ENCODE measurements around the gene REEP3. TPM values are rescaled to one million over a fixed set of nuclear protein-coding genes. Genes with fewer than 3 reads are reported as not detected.
A peak's percentile ranks its signal among the peaks of the same experiment; 100 is the strongest.

REEP3 gene
- total RNA-seq, 1 donor from 2014 or later = 33.1 TPM

DNA sequence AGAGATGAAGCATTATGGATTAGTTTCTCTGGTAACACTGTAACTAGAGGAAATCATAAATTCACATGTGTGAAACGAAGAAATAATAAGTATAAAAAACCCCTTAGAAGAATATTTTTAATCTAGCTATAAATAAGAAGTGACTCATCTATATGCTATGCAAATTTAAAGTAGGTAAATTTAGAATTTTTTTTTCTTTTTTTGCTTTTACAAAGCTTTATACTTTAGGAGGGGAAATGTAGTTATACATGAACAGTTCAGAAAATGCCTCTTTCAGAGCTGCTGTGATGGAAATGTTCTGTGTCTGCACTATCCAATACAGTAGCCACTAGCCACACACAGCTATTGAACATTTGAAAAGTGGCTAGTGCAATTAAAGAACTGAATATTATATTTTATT is 87.3 kb downstream of the REEP3 start:
- no peaks in the 10 kb centered on the region for H3K9me3 Mint-ChIP-seq
- H3K27ac Mint-ChIP-seq = no peak overlapping the region
- no peak overlapping the region for H3K4me3 Mint-ChIP-seq
- no peaks in the 10 kb centered on the region for H3K4me1 Mint-ChIP-seq
- H3K27me3 Mint-ChIP-seq (ENCODE audit: low read depth) = no peaks in the 10 kb centered on the region
- TF ChIP-seq, protein P1, sequence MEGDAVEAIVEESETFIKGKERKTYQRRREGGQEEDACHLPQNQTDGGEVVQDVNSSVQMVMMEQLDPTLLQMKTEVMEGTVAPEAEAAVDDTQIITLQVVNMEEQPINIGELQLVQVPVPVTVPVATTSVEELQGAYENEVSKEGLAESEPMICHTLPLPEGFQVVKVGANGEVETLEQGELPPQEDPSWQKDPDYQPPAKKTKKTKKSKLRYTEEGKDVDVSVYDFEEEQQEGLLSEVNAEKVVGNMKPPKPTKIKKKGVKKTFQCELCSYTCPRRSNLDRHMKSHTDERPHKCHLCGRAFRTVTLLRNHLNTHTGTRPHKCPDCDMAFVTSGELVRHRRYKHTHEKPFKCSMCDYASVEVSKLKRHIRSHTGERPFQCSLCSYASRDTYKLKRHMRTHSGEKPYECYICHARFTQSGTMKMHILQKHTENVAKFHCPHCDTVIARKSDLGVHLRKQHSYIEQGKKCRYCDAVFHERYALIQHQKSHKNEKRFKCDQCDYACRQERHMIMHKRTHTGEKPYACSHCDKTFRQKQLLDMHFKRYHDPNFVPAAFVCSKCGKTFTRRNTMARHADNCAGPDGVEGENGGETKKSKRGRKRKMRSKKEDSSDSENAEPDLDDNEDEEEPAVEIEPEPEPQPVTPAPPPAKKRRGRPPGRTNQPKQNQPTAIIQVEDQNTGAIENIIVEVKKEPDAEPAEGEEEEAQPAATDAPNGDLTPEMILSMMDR (IDR thresholded peaks at IDR 0.05; ENCODE audit: unreplicated experiment) = no peak
- DNase-seq (ENCODE audit: low spot score in 2 of 2, unreplicated experiment in 2 of 2) = no peak
- peaks cover 6% of the 10 kb centered on the region for H3K36me3 Mint-ChIP-seq

DNA sequence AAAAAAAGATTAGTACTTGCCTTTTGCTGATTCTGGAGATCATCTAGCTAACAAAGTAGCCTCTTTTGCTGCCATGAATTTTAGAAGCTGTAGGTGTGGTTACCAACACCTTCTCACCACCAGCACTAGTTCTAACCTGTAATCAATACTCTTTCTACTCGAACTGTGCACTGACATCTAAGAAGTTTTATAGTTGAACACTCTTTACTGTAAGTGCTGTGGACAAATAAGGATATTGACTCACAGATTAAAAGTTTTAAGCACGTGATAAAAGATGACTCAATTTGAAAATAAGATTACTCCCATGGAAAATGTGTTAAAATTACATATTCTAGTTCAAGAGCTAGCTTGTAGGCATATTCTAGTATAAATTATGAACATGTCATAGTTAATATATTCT is 89.9 kb downstream of the REEP3 start:
- H3K36me3 Mint-ChIP-seq = peaks cover 9% of the 10 kb centered on the region
- no peak for DNase-seq (ENCODE audit: low spot score in 2 of 2, unreplicated experiment in 2 of 2)
- H3K27me3 Mint-ChIP-seq (ENCODE audit: low read depth) = no peaks in the 10 kb centered on the region
- H3K4me1 Mint-ChIP-seq = peaks cover 8% of the 10 kb centered on the region
- no peak overlapping the region for H3K4me3 Mint-ChIP-seq
- no peak overlapping the region for H3K27ac Mint-ChIP-seq
- H3K9me3 Mint-ChIP-seq = no peaks in the 10 kb centered on the region
- TF ChIP-seq, protein P1 (IDR thresholded peaks at IDR 0.05; ENCODE audit: unreplicated experiment) = no peak

DNA sequence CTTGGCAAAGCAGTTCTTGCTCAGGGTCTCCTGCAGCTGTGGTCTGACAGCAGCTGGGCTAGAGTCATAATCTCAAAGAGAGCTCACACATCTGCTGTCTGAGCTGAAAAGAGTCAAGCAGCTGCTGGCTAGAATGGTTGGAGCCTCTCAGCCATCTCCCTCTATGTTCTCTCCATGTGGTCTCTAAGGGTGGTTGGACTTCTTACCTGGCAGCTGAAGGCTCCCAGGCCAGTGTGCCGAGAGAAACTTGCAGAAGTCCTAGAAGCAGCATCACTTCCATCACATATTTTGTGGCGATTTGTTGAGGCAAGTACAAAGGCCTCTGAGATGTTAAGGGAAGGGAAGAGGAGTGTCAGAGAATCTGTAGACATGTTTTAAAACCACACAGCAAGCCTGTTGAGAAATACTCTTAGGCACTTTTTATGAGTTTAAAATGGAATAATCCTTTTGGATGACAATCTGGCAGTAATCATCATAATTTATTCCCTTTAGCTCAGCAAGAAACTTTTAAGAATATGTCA is 93.2 kb downstream of the REEP3 start:
- Mint-ChIP-seq H3K4me3 (no peak overlapping the region), H3K36me3 (peaks cover 15% of the 10 kb centered on the region), H3K27me3 (ENCODE audit: low read depth) (no peaks in the 10 kb centered on the region), H3K27ac (peak overlapping the region; percentile 80), H3K4me1 (peaks cover 8% of the 10 kb centered on the region), H3K9me3 (no peaks in the 10 kb centered on the region)
- TF ChIP-seq, protein P1 (IDR thresholded peaks at IDR 0.05; ENCODE audit: unreplicated experiment) = no peak
- no peak for DNase-seq (ENCODE audit: low spot score in 2 of 2, unreplicated experiment in 2 of 2)

DNA sequence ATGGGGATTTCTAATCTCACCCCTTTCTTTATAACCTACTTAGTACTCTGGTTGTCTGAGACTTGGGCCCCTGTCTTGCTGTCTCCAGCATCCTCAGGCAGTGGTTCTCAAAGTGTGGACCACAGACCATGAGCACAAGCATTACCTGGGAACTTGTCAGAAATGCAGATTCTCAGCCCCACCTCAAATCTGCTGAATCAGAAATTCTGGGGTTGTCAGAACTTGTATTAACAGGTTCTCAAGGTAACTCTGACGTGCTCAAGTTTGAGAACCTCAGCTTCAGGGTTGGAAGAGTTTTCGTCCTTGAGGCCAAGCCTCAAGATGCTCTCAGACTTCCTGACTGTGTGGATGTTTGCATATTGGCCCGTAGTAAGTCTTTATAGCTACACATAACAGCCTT is 97.4 kb downstream of the REEP3 start:
- H3K27ac Mint-ChIP-seq = no peak overlapping the region
- no peak for DNase-seq (ENCODE audit: low spot score in 2 of 2, unreplicated experiment in 2 of 2)
- H3K36me3 Mint-ChIP-seq = peaks cover 27% of the 10 kb centered on the region

DNA sequence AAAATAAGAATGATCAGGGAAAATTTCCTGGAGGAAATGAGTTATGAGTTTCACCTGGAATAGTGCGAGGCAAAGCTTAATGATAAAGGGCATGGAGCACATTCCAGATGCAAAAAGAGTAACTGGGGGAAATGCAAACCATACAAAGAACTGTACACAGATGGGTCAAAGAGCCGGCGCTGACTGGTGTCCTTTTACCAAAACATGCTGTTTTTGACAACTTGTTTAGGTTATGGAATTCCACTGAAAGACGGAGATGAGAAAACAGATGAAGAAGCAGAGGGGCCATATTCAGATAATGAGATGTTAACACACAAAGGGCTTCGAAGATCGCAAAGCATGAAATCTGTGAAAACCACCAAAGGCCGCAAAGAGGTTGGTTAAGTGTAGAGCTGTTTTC is 98.2 kb downstream of the REEP3 start:
- no peak overlapping the region for H3K27ac Mint-ChIP-seq
- H3K27me3 Mint-ChIP-seq (ENCODE audit: low read depth) = no peaks in the 10 kb centered on the region

More for the DNA sequence above, 97.4 kb downstream of the REEP3 start:
- H3K4me1 Mint-ChIP-seq = peaks cover 8% of the 10 kb centered on the region
- no peak overlapping the region for H3K4me3 Mint-ChIP-seq
- no peaks in the 10 kb centered on the region for H3K9me3 Mint-ChIP-seq
- TF ChIP-seq, protein P1 (IDR thresholded peaks at IDR 0.05; ENCODE audit: unreplicated experiment) = no peak
- no peaks in the 10 kb centered on the region for H3K27me3 Mint-ChIP-seq (ENCODE audit: low read depth)

More for the DNA sequence above, 98.2 kb downstream of the REEP3 start:
- peaks cover 5% of the 10 kb centered on the region for H3K4me1 Mint-ChIP-seq
- H3K36me3 Mint-ChIP-seq = peaks cover 27% of the 10 kb centered on the region
- no peak for DNase-seq (ENCODE audit: low spot score in 2 of 2, unreplicated experiment in 2 of 2)
- H3K9me3 Mint-ChIP-seq = no peaks in the 10 kb centered on the region
- H3K4me3 Mint-ChIP-seq = no peak overlapping the region
- TF ChIP-seq, protein P1 (IDR thresholded peaks at IDR 0.05; ENCODE audit: unreplicated experiment) = no peak

All from mesothelial cell of epicardium (in vitro differentiated cells).